H1 (cell line): Measurements from ENCODE around the gene FASN. TPM values are rescaled to one million over a fixed set of nuclear protein-coding genes. Genes with fewer than 3 reads are reported as not detected.

Experiments
- SIN3A ChIP-seq, 2 experiments: IDR thresholded peaks in 1 of 2; conservative IDR thresholded peaks in 1 of 2; 2 replicates each; pipeline ENCODE4 v1.6.1; 2011 to 2012; ENCODE audit warnings: low read length in 2 of 2, improper control_type of control experiment in 1 of 2, low read depth in 1 of 2, mild to moderate bottlenecking in 1 of 2
- polyA plus RNA-seq, 7 experiments: library from polyadenylated mRNA; depleted of rRNA in 3 of 7; stranded (reverse) in 5 of 7; unstranded in 2 of 7; fragments of >200 nt in 5 of 7; fragments of 200-250 nt in 2 of 7; gene quantifications; 1 replicate in 5 of 7; 2 replicates in 1 of 7; 4 replicates in 1 of 7; pipeline versions ENCODE4 v1.2.1 to v1.2.3, GENCODE V29; 2011 to 2013; ENCODE audit warnings: missing spikeins in 2 of 7, mixed read lengths in 2 of 7
- total RNA-seq: library from RNA; stranded (reverse); fragmentation: NEBNext Ultra II Directional; extraction: Animal tissue kit (Norgen Biotek cat#: 25700); gene quantifications from 2 replicates; pipeline ENCODE4 v1.2.1, GENCODE V29; 2021

Gene FASN
- total and polyA plus RNA-seq, 2 of the 8 experiments (the other 6 are each of a cell fraction or from before 2014, with no cell fraction given), result 143 to 561 TPM

DNA sequence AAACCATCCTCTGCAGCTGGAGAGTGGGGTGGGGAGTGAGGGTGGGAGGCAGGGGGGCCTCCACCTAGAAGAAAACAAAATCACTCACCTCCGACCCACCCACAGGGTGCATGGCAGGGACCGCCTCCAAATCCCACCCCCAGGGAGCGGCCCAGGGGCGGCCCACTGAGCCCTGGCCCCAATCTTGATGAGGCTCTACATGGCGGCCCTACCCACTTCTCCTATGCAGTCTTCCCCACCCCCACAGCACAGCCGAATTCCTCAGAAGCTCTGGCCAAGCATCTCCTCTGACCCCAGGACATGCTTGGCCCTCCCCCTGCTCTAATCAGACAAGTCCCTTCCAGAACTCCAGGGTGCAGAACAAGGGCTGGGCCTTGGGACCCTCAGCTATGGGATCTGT lies 18.2 kb upstream of the FASN start (continued):
- TF ChIP-seq SIN3A (conservative IDR thresholded peaks at IDR 0.05 in 1 of 2, IDR thresholded peaks at IDR 0.05 in 1 of 2; ENCODE audit: low read depth in 1 of 2, low read length in 2 of 2), result no peak
- TF ChIP-seq, all 59 proteins: peak for 0
